Stimulated activated CD4-positive, alpha-beta T cell treated with anti-CD3 and anti-CD28 coated beads, Interleukin-2, amount 100 ng/mL, for 4 hours (primary cell): ENCODE measurements around the gene ZGPAT.
A peak's percentile ranks its signal among the peaks of the same experiment; 100 is the strongest.

ENCODE experiments used
- DNase-seq: peaks from one replicate; pipeline ENCODE4 v3.0.0-alpha.2; 2020; ENCODE audit warnings: low read depth

ZGPAT gene

GRCh38 chr20:63678667-63679465 is 29.0 kb upstream of the ZGPAT start:
- no peak for DNase-seq

GRCh38 chr20:63679799-63680305 is 28.0 kb upstream of the ZGPAT start:
- DNase-seq: no peak

- DNase-seq: no peak
Observed at GRCh38 chr20:63680427-63680826, 27.4 kb upstream of the ZGPAT start.

- DNase-seq: no peak
Observed at GRCh38 chr20:63680857-63681608, 26.8 kb upstream of the ZGPAT start.

- no peak for DNase-seq
Observed at GRCh38 chr20:63681609-63682142, 26.2 kb upstream of the ZGPAT start.

GRCh38 chr20:63682384-63683139 is 25.3 kb upstream of the ZGPAT start:
- DNase-seq: no peak

GRCh38 chr20:63685269-63686026 is 22.4 kb upstream of the ZGPAT start:
- DNase-seq: no peak

GRCh38 chr20:63686094-63686491 is 21.7 kb upstream of the ZGPAT start:
- DNase-seq: no peak

GRCh38 chr20:63686492-63687321 is 21.1 kb upstream of the ZGPAT start:
- peak; percentile 72 for DNase-seq

- DNase-seq: no peak
Observed at GRCh38 chr20:63687419-63688178, 20.2 kb upstream of the ZGPAT start.

- DNase-seq: no peak
Observed at GRCh38 chr20:63688228-63689045, 19.4 kb upstream of the ZGPAT start.

GRCh38 chr20:63689046-63690002 is 18.5 kb upstream of the ZGPAT start:
- DNase-seq: no peak

GRCh38 chr20:63690003-63690897 is 17.6 kb upstream of the ZGPAT start:
- no peak for DNase-seq

GRCh38 chr20:63690898-63691710 is 16.7 kb upstream of the ZGPAT start:
- DNase-seq: no peak

- no peak for DNase-seq
Observed at GRCh38 chr20:63691711-63692435, 16.0 kb upstream of the ZGPAT start.
